Peyer's patch (tissue), 4 donors: Measurements from ENCODE around the gene DAZAP2.

ENCODE experiments used
- CTCF ChIP-seq, 6 experiments: fragments of 450-650 bp in 4 of 6; fragments of 200-600 bp in 2 of 6; sonication (generic) in 1 of 6; IDR thresholded peaks; one replicate each; pipeline ENCODE4 v1.5.1; 2017 to 2019; ENCODE audit warnings: antibody characterized with exemption in 6 of 6, mild to moderate bottlenecking in 3 of 6, moderate library complexity in 1 of 6
- POLR2A ChIP-seq, 2 donors: fragments of 450-650 bp; IDR thresholded peaks; one replicate each; pipeline ENCODE4 v1.5.1; 2017; ENCODE audit warnings: antibody characterized with exemption in 2 of 2, mild to moderate bottlenecking in 2 of 2, moderate library complexity in 2 of 2

GRCh38 chr12:51192284-51192671 lies 46.3 kb upstream of the DAZAP2 start:
- TF ChIP-seq CTCF (IDR thresholded peaks at IDR 0.05) (no peak), POLR2A (IDR thresholded peaks at IDR 0.05) (no peak)
